Right kidney (tissue), 1 donor: Measurements from ENCODE around the gene RAB3GAP2.
"Not testable (repeated sequence)": the region's sequence is repeated elsewhere in the genome, so short reads cannot be mapped to it uniquely, and the experiment has no call there.

Experiments used
- DNase-seq: peaks from one replicate; pipeline ENCODE4 v3.0.0-alpha.2; 2016

The RAB3GAP2 gene

DNA sequence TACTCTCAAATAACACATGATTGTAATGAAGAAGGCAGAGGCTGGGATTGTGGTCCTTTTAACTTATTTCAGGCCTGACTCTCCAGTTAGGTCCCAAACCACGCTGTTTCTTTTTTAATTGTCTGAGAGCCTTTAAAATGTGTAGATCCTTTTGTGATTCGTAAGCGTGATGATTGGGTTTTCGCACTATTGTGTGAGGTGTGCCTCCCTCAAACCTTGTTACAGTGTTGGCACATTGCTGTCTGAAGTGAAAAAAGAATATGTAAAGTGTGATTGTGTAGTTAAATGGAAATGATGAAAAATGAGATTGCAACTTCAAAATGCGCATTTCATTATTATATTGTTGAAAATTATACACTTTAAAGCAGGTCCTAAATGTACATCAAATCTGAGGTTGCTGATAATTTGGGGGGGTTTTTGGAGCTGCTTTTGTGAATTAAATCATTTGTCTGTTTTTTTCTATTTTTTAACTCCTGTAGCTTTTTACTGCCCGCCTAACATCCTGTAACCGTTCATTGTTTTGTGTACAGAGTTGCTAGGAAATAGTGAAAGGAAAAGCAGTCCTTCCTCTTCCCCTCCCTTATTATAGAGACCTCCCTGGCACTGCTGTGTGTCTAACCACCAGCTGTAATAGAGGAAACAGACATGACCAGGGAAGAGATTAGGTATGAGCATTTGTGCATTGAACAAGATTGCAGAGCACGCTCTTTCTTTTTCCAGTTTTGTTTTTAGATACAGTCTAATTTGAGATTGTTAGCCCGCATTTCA lies 135.1 kb downstream of the RAB3GAP2 start:
- DNase-seq: no peak

DNA sequence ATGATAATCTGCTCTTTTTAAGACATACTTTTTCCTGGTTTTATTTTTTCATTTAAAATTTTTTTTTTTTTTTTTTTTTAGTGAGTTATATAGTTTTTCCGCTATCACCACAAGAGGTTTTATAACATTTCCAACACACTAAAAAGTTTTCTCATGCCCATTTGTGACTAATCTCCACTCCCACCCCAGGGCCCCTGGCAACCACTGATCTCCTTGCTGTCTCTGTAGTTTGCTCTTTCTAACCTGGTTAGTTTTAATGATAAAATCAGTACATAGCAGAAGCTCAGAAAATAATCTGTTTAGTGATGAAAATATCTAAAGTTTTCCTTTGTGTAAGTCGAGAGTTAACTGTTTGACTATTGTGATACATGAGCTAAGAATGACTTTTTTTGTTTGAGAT lies 136.5 kb downstream of the RAB3GAP2 start:
- no peak for DNase-seq

DNA sequence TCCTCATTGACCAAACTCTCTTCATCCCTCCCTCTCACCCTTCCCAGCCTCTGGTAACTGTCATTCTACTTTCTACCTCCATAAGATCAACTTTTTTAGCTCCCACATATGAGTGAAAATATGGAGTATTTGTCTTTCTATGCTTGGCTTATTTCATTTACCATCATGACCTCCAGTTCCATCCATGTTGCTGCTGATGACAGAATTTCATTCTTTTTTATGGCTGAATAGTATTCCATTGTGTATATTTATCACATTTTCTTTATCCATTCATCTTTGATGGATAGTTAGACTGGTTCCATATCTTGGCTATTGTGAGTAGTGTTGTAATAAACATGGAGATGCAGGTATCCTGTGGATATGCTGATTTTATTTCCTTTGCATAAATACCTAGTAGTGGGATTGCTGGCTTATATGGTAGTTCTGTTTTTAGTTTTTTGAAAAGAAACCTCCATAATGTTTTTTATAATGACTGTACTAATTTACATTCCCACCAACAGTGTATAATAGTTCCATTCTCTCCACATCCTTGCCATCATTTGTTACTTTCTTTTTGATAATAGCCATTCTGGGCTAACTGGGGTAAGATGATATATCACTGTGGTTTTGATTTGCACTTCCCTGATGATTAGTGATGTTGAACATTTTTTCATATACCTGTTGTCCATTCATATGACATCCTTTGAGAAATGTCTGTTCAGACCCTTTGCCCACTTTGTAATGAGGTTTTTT lies 142.6 kb downstream of the RAB3GAP2 start:
- DNase-seq: no peak

DNA sequence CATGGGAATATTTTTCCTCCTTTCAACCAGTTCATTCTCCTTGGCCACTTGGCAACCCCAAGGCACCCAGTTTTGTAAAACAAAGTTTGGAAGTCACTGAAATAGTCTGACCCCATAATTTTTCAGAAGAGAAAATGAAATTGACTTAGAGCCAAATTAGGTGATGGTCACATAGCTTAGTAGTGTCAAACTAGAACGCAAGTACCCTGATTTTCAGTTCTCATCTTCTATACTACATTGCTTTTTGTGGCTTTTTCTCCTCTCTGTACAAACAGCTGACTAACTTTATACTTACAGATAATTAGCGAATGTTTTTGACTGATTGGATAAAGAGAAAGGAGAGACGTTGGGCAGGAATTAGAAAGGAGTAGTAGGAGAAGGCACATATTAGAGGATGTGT lies 145.2 kb downstream of the RAB3GAP2 start:
- no peak for DNase-seq

DNA sequence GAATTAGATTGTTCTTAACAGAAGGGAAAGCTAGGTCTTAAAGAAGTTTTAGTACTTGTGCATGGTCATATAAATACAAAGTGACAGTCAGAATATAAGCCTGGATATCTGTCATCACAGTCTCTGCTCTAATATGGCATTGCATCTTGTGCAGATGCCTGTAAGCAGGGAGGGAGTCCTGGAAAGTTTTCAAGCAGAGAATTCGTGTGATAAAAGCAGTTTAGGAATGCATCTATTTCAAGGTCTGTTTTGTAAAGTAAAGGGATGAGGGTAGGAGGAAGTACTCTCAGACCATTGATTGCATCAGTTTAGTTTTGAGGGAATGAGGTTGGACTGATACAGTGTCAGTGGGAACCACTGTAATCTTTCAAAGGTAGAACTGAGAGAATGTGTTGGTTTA lies 147.7 kb downstream of the RAB3GAP2 start:
- DNase-seq: no peak

DNA sequence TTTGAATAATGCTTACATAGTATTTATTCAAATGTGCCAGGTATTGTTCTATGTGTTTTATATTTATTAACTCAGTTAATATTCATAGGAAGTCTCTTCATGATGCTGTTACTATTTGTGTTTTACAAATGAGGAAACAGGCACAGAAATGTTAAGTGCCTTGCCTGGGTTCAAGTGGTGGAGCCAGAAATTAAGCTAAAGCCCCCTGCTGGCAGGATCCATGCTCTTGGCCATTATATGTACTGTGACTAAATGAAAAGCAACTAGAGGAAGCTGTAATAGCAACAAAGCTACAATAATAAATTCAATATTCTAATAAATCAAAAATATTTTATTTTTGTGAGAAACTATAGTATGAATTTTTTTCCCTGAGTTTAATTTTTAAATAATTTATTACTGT lies 148.4 kb downstream of the RAB3GAP2 start:
- no peak for DNase-seq

DNA sequence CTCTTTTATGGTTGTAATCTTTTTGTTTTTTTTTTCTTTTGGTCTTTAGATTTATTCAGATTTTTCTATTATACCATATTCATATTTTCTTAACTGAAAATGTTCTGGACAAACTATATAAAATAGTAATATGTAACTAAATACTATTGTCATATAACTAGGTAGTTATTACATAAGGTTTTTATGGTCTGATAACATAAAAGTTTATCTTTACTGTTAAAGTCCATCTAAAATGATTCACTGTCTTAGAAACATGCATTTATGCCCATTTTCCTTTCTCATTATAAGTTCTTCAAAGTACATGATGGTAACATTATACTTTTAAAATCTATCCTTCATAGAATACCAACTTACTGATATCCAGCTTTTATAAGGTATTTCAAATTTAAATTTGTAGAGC lies 149.2 kb downstream of the RAB3GAP2 start:
- no peak for DNase-seq

DNA sequence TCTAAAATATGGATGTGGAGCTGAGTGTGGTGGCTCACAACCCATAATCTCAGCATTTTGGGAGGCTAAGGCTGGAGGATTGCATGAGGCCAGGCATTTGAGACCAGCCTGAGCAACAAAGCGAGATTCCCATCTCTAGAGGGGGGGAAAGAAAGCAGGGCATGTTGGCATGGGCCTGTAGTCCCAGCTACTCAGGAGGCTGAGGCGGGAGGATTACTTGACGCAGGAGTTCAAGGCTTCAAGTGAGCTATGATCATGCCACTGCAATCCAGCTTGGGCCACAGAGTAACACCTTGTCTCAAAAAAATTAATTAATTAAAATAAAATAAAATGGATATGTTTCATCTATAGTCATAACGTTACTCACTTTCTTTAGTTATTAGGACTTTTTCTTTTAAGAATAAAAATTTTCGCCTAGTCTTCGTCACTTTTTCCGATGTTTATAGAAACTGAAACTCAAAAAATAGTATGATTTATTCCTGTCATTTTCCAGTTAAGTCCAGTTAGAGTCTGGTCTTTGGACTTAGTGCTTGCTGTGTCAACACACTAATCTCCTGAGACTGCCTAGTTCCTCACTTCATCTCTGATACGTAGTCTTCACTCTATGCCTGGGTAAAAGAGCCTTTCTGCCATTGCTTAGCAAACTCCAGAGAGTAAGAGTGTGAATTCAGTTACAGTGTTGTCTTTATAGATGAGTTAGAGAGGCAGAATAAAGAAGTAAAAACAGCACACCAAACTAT lies 150.3 kb downstream of the RAB3GAP2 start:
- DNase-seq: no peak

DNA sequence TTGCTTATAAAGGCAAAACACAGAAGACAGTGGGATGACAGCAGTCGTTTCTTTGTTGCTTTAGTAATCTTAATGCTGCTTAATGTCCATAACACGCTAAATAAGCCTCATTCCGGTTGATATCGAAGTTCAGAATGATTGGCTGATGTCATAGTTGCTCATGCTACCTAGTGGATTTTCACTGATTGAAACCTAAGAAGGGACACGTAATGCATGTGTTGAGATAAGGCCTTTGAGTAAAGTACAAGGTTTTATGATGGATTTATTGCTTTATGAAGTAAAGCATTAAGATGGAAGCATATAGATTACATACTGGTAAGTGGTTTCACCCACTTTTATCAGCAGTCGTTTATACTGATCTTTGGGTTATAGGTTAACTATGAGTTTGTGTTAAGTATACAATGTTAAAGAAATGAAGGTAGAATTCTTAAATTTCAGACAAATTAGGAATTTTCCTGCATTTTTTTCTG lies 153.2 kb downstream of the RAB3GAP2 start:
- no peak for DNase-seq

DNA sequence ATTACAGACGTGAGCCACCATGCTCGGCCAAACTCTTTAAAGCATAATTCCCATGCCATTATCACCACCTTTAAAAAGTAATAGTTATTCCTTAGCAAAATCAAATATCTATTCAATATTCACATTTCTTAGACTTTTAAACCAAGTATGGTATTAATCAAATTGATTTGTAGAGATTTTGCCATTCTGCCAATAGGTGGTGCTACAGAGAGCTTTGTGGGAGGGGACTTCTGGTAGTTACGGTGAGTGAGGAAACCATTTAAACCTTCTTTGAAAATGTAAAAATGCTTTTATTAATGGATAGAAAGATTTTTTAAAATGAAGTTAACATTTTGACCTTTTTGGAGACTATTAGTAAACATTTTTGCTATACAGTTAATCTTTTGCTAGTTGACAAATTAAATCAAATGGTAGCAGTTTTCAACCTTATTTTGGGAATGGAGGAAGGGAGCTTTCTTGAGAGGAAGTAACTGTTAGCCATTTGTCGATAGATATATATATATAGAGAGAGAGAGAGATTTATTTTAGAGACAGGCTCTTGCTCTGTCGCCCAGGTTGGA lies 159.0 kb downstream of the RAB3GAP2 start:
- DNase-seq: no peak

DNA sequence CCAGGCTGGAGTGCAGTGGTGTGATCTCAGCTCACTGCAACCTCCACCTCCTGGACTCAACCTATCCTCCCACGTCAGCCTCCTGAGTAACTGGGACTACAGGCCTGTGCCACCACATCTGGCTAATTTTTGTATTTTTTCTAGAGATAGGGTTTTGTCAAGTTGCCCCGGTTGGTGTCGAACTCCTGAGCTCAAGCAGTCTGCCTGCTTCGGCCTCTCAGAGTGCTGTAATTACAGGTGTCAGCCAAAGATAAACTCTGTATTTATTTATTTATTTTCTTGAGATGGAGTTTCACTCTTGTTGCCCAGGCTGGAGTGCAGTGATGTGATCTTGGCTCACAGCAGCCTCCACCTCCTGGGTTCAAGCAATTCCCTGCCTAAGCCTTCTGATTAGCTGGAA lies 159.7 kb downstream of the RAB3GAP2 start:
- DNase-seq: not testable (repeated sequence)

DNA sequence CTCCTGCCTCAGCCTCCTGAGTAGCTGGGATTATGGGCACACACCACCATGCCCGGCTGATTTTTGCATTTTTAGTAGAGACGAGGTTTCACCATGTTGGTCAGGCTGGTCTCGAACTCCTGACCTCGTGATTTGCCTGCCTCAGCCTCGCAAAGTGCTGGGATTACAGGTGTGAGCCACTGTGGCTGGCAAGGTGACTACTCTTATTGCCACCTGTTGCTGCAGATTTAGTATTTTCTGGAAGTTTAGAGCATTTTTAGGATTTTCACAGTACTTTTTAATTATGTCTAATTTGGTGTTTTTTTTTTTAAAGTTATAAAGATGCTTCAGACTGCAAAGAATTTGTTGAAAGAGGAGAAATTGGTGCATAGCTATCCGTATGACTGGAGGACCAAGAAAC lies 161.8 kb downstream of the RAB3GAP2 start:
- not testable (repeated sequence) for DNase-seq

DNA sequence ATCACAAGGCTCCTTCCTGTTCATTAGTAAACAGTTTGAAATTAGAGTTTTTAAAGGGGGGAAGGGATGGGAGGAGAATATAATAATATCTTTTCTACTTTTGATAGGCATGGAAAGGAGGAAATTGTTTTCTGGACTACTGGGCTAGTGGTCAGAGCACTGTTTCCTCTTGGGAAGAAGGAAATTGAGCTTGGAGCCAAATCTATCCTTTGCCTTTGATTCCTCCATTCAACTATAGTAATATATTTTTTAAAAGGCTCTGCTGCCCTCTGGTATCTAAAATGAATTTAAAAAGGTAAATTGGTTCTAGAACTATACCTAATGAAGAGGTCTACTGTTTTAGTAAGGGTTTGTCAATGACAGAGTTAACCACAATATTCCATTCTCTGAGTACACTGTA lies 172.4 kb downstream of the RAB3GAP2 start:
- no peak for DNase-seq
